Upper lobe of right lung (tissue), 1 donor: ENCODE measurements around the gene PDP2. TPM values are rescaled to one million over a fixed set of nuclear protein-coding genes. Genes with fewer than 3 reads are reported as not detected.

Source experiments
- ATAC-seq: fragments of 200-7000 bp; cut with Tn5 transposase; one replicate; pipeline ENCODE4 v1.9.1; 2020; ENCODE audit warnings: mild to moderate bottlenecking, moderate library complexity
- DNase-seq: peaks from one replicate; pipeline ENCODE4 v3.0.0-alpha.2; 2020
- H3K27ac ChIP-seq: fragments of 200-600 bp; one replicate; pipeline ENCODE4 v1.8.0; 2022
- H3K27me3 ChIP-seq: fragments of 200-600 bp; one replicate; pipeline ENCODE4 v1.8.0; 2022; ENCODE audit warnings: mild to moderate bottlenecking
- H3K36me3 ChIP-seq: fragments of 200-600 bp; one replicate; pipeline ENCODE4 v1.8.0; 2022
- H3K4me1 ChIP-seq: fragments of 200-600 bp; one replicate; pipeline ENCODE4 v1.8.0; 2022
- H3K4me3 ChIP-seq: fragments of 200-600 bp; one replicate; pipeline ENCODE4 v1.8.0; 2022; ENCODE audit warnings: mild to moderate bottlenecking
- H3K9me3 ChIP-seq: fragments of 200-600 bp; one replicate; pipeline ENCODE4 v1.8.0; 2022
- intact Hi-C: fragments of 100-400 bp; cut with DNase I; formaldehyde crosslinking; loops from one replicate; pipeline ENCODE4 v1.11.0; 2022
- total RNA-seq: library from RNA; stranded (reverse); fragmentation: NEBNext Ultra II Directional; extraction: Animal tissue kit (Norgen Biotek cat#: 25700); gene quantifications from one replicate; pipeline ENCODE4 v1.2.1, GENCODE V29; 2021
- TF ChIP-seq, protein P1 (sequence below): fragments of 200-600 bp; IDR thresholded peaks from one replicate; pipeline ENCODE4 v1.8.0; 2022; ENCODE audit warnings: antibody characterized with exemption
- donor health status: DM: no; HTN: yes; CAD: no; lungs with severe emphysema.

The PDP2 gene
- total RNA-seq, 1 donor from 2014 or later, result 22.4 TPM

DNA sequence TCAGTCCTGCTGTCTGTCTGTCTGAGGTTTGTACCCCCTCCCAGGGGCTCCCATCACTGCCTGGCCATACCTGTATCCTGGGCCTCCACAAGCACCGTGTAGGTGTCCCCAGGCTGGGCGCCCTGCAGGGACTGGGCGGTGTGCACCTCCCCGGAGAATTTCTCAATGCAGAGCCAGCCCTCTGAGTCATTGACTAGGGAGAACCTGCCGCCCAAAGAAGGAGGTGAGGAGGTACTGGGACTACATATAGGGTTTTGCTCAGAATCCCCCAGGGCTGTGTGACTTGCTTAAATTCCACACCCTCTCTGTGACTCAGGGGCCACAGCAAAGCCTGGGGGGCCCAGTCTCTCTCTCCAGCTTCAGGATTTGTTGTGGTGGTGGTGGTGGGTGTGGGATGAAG, 30.8 kb downstream of the PDP2 start:
- TF ChIP-seq, protein P1, sequence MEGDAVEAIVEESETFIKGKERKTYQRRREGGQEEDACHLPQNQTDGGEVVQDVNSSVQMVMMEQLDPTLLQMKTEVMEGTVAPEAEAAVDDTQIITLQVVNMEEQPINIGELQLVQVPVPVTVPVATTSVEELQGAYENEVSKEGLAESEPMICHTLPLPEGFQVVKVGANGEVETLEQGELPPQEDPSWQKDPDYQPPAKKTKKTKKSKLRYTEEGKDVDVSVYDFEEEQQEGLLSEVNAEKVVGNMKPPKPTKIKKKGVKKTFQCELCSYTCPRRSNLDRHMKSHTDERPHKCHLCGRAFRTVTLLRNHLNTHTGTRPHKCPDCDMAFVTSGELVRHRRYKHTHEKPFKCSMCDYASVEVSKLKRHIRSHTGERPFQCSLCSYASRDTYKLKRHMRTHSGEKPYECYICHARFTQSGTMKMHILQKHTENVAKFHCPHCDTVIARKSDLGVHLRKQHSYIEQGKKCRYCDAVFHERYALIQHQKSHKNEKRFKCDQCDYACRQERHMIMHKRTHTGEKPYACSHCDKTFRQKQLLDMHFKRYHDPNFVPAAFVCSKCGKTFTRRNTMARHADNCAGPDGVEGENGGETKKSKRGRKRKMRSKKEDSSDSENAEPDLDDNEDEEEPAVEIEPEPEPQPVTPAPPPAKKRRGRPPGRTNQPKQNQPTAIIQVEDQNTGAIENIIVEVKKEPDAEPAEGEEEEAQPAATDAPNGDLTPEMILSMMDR, result no peak
- Histone ChIP-seq H3K4me3 (no peak overlapping the region), H3K36me3 (no peaks in the 10 kb centered on the region), H3K27ac (no peak overlapping the region), H3K9me3 (no peaks in the 10 kb centered on the region), H3K4me1 (no peaks in the 10 kb centered on the region), H3K27me3 (no peaks in the 10 kb centered on the region)
- ATAC-seq (no peak), DNase-seq (no peak)
- intact Hi-C loops, result no loop called here

- Histone ChIP-seq H3K4me3 (no peak overlapping the region), H3K4me1 (no peaks in the 10 kb centered on the region), H3K27me3 (no peaks in the 10 kb centered on the region), H3K9me3 (no peaks in the 10 kb centered on the region), H3K27ac (no peak overlapping the region), H3K36me3 (no peaks in the 10 kb centered on the region)
- TF ChIP-seq, protein P1, result no peak
- ATAC-seq (no peak), DNase-seq (no peak)
- intact Hi-C loops, result no loop called here
These were observed 31.5 kb downstream of the PDP2 start for GRCh38 chr16:66911801-66912200.

- intact Hi-C loops, result no loop called here
- Histone ChIP-seq H3K4me3 (no peak overlapping the region), H3K4me1 (no peaks in the 10 kb centered on the region), H3K9me3 (no peaks in the 10 kb centered on the region), H3K36me3 (no peaks in the 10 kb centered on the region), H3K27ac (no peak overlapping the region), H3K27me3 (no peaks in the 10 kb centered on the region)
- DNase-seq (no peak), ATAC-seq (no peak)
- TF ChIP-seq, protein P1, result no peak
These were observed 32.8 kb downstream of the PDP2 start for GRCh38 chr16:66913081-66913480.

DNA sequence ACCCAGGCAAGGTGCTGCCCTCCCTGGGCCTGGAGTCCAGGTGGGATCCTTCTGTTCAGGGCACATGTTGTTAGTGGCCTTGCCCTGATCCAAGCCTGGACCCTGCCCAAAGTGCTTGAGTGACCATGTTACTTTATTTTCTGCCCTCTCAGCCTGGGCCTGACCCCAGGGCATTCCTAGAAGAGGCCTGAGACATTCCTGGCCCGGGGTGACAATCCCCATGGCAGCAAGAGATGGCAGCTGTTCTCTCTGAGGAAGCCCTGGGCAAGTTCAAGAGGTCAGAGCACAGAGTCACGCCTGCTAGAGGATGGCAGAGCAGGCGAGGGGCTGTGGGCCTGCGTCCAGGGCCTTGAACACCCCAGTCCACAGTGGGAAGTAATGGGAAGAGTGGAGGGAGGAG, 33.4 kb downstream of the PDP2 start:
- H3K4me3 ChIP-seq, result no peak overlapping the region
- TF ChIP-seq, protein P1, result no peak
- H3K4me1 ChIP-seq, result no peaks in the 10 kb centered on the region
- ATAC-seq, result no peak
- no peaks in the 10 kb centered on the region for H3K27me3 ChIP-seq
- H3K9me3 ChIP-seq, result no peaks in the 10 kb centered on the region
- DNase-seq, result no peak
- no peaks in the 10 kb centered on the region for H3K36me3 ChIP-seq
- no peak overlapping the region for H3K27ac ChIP-seq
- intact Hi-C loops, result no loop called here

DNA sequence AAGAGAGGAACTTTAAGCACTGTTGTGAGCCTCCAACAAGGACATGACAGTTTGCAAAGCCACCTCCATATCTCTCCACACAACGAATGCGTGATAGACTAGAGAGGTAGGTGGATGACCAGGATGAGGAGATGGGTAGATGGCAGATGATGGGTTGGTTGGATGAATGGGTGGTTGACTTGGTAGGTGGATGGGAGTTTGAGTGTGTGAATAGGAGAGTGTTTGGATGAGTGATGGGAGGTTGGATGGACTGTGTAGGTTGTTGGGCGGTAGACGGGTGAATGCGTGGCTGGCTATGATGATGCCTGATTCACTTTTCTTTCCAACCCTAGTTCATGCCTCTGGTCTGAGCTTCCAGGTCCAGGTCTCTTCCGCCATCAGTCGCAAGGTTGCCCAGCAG, 34.2 kb downstream of the PDP2 start:
- Histone ChIP-seq H3K4me1 (no peaks in the 10 kb centered on the region), H3K27me3 (no peaks in the 10 kb centered on the region), H3K36me3 (no peaks in the 10 kb centered on the region), H3K27ac (no peak overlapping the region), H3K4me3 (no peak overlapping the region), H3K9me3 (no peaks in the 10 kb centered on the region)
- TF ChIP-seq, protein P1, result no peak
- ATAC-seq, result no peak
- no peak for DNase-seq
- intact Hi-C loops, result no loop called here

DNA sequence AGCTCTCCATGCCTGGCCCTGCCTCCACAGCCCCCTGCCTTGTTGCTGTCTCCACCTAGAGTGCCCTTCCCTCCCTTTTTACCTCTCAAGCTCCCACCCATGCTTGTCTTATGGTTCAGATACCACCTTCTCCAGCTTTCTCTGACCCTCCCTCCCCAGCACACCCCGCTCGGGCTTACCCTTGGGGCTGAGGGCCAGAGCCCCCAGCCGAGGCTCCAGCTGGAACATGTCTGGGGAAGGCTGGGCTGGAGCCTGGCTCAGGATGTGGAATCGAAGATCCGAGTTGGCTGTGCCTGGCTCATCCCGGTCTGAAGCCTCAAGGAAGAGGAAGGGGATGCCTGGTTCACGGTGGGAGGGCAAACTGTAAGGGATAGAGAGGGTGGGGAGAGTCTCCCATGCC, 34.7 kb downstream of the PDP2 start:
- no peaks in the 10 kb centered on the region for H3K36me3 ChIP-seq

More for the DNA sequence above, 34.7 kb downstream of the PDP2 start:
- DNase-seq, result no peak
- H3K27me3 ChIP-seq, result no peaks in the 10 kb centered on the region
- no peak for ATAC-seq
- H3K27ac ChIP-seq, result no peak overlapping the region
- intact Hi-C loops, result no loop called here
- no peaks in the 10 kb centered on the region for H3K4me1 ChIP-seq
- TF ChIP-seq, protein P1, result no peak
- H3K9me3 ChIP-seq, result no peaks in the 10 kb centered on the region
- no peak overlapping the region for H3K4me3 ChIP-seq
